GM19328 (cell line): ENCODE results near the gene TRAF3.
"Not testable (repeated sequence)": the region's sequence is repeated elsewhere in the genome, so short reads cannot be mapped to it uniquely, and the experiment has no call there.

Experiments
- ATAC-seq: cut with Tn5 transposase; IDR thresholded peaks from one replicate; pipeline ENCODE4 v1.9.1; 2021; ENCODE audit warnings: mild to moderate bottlenecking, moderate library complexity; ENCODE audit not compliant: unreplicated experiment

Gene TRAF3

DNA sequence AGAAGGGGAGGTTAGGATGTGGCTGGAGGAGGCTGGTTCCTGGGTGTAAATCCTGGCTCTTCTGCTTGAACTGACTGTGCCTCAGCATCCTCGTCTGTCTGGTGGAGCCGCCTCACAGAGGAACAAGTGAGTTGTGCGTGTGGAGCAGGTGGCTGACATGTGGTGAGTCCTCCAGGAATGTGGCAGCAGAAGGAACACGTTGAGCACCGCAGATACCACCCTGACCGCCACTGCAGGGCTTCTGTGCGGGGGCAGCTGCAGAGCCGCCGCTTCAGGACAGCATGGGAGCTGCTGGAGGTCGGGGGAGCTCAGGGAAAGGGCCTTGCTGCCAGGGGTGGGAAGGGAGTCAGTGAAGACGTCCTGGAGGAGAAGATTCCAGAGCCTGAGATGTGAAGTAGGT lies 48.9 kb downstream of the TRAF3 start:
- ATAC-seq = no peak

GRCh38 chr14:102826751-102827675 lies 49.8 kb downstream of the TRAF3 start:
- no peak for ATAC-seq

DNA sequence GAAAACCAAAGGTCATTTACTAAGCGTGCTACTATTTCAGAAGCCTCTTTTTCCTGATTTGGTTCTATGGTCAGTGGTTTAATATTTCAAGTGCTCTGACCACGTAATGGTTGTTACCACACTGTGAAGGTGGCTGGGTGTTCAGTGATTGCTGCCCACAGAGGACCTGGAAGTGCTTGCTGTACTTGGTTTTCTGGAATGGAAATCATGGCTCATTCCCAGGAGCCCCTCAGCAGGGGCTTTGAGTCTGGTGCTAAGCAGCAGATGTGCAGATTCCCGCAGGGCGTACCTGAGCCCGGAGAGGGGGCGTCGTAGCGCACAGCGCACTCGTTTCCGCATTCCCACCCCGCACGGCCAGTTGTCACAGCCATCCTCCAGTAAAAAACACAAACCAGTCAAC lies 50.5 kb downstream of the TRAF3 start:
- no peak for ATAC-seq

DNA sequence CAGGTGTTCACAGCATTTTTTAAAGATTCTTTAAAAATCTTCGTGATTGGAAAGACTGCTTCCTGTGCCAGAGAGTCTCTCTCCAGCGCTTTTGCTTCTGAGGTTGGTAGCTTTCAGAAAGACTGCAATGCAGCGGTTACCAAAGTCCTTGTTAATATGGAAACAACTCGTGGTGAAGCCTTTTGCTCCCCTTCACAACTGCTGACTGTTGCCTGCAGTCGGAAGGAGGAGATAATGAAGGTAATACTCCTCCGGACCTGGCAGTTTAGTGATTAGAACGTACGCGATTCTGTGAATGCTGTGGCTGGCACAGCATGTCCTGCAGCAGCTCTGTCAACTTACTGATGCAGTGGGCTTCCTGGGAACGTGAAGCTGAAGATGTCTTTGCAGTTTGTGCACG lies 50.9 kb downstream of the TRAF3 start:
- no peak for ATAC-seq

DNA sequence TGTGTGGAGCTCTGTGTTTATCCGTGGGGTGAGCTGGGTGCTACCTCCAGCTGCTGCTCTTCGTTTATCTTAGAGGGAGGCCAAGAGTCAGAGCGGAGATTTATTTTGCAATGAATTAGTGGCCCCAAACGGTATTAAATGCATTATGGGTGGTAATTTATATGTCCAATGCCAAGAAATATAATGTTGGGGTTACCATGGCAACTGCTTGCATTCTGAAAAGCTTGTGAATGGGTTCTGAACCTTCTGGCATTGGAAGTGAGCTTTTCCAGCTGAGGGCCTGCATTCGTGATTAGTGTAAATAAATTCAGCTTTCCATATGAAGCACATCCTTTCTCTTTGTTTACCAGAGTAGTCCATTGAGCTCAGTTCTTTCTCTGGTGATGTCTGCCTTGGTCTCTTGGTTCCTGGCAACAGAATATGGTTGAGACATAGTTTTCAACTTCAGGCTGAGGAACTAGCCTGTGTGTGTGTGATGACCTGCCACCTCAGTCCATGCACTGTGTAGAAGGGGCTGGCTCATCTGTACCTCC lies 51.8 kb downstream of the TRAF3 start:
- no peak for ATAC-seq

DNA sequence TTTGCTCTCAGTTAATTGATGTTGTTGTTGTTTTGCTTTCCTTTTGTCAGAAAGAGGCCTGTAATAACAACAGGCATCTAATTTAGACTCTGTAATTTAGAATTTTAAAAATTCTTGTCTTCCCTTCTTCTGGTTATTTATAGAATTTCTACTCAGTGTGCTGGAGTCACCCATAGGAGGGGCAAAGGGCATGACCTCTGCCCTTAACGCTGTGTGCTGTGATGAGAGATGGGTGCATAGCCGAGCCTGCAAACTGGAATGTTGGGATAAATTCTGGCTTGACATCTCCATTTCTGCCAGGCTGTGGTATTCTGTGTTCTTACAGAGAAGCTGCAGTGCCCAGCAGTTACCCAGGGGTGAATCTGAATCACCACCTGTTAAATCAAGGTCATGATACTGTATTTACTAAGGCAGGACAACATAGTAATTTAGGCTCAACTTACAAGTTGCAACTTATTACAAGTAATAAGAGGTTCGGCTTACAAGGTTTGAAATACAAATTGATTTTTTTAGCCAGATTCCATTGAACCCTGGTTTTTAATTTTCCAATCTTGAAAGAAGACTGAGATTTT lies 53.3 kb downstream of the TRAF3 start:
- no peak for ATAC-seq

DNA sequence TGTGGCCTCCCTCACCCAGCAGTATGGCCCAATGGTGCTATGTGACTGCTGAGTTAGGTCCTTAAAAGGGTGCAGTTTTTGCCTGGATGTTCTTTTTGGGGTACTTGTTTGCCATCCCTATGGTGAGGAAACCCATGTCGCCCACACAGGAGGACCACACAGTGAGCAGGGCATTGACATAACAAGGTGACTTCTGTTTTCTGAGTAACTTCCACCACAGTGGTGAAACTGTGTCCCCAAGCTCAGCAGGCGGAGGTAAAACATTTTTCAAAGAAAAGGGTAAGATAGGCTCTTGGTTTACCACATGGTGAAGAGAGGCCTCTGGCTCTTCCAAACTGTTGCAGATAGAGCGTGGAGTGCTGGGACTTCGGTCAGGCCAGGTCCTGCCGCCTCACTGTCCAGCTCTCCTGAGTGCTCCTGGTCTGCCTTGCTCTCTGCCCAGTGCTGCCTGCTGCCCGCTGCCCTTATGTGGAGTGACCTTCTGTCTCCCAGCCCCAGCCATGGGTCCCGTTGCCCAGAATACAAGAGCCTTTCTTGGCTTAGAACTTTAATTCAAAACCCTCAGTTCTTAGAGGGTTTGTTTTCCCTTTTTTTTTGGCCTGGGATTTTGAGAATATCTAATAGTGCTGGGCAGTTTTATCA lies 54.0 kb downstream of the TRAF3 start:
- no peak for ATAC-seq

- no peak for ATAC-seq
Observed at GRCh38 chr14:102833341-102833740, 56.1 kb downstream of the TRAF3 start.

DNA sequence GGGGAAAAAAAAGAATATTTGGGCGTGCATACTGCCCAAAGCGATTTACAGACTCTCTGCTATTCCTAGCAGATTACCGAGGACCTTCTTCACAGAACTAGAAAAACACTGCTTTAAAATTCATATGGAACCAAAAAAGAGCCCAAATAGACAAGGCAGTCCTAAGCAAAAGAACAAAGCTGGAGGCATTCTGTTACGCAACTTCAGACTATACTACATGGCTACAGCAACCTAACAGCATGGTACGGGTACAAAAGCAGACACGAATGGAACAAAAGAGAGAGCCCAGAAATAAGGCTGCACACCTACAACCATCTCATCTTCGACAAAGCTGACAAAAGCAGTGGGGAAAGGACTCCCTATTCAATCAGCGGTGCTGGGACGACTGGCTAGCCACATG lies 56.7 kb downstream of the TRAF3 start:
- no peak for ATAC-seq

DNA sequence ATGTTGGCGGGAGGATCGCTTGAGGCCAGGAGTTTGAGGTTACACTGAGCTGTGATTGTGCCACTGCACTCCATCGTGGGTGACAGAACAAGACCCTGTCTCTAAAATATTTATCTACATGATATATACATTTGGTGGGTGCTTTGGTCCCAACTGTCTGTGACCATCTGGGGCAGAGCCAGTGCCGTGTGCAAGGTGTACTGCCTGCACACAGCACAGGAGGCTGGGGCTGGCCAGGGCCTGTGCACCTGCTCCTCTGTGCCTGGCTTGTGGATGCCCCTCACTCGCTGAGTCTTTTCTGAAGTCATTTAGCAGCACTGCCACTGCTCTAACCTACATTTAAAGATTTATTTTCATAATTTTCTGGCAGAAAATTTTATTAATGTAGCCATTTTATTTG lies 58.7 kb downstream of the TRAF3 start:
- ATAC-seq = no peak

DNA sequence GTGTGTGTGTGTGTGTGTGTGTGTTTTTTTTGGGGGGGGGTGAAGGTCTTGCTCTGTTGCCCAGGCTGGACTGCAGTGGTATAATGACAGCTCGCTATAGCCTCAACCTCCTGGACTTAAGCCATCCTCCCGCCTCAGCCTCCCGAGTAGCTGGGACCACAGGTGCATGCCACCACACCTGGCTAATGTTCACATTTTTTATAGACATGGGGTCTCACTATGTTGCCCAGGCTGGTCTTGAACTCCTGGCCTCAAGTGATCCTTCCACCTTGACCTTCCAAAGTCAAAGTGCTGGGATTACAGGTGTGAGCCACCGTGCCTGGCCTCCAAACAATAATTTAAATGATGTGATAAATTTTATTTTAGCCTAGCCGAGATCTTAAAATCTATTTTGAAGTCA lies 59.9 kb downstream of the TRAF3 start:
- ATAC-seq = not testable (repeated sequence)

DNA sequence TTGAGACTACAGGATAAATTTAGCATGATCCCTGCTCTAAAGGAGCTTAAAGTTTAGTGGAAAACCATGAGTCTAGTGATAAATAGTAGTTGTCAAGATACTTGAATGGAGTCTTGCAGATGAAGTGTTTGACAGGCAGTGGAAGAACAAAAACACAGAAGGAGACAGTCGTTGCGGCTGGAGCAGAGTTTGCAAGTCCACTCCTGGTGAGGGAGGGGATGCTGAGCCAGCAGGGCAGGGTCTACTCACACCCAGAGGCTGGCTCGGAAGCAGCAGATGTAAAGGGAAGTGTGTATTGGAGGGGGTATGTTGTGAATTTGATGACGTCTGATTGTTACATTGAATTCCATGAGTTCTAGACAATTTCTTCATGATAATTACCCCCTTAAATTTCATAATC lies 61.3 kb downstream of the TRAF3 start:
- ATAC-seq = no peak

- ATAC-seq = no peak
Observed at GRCh38 chr14:102840115-102840514, 62.9 kb downstream of the TRAF3 start.

- ATAC-seq = no peak
Observed at GRCh38 chr14:102840771-102841528, 63.7 kb downstream of the TRAF3 start.

- ATAC-seq = no peak
Observed at GRCh38 chr14:102848830-102849525, 71.7 kb downstream of the TRAF3 start.

DNA sequence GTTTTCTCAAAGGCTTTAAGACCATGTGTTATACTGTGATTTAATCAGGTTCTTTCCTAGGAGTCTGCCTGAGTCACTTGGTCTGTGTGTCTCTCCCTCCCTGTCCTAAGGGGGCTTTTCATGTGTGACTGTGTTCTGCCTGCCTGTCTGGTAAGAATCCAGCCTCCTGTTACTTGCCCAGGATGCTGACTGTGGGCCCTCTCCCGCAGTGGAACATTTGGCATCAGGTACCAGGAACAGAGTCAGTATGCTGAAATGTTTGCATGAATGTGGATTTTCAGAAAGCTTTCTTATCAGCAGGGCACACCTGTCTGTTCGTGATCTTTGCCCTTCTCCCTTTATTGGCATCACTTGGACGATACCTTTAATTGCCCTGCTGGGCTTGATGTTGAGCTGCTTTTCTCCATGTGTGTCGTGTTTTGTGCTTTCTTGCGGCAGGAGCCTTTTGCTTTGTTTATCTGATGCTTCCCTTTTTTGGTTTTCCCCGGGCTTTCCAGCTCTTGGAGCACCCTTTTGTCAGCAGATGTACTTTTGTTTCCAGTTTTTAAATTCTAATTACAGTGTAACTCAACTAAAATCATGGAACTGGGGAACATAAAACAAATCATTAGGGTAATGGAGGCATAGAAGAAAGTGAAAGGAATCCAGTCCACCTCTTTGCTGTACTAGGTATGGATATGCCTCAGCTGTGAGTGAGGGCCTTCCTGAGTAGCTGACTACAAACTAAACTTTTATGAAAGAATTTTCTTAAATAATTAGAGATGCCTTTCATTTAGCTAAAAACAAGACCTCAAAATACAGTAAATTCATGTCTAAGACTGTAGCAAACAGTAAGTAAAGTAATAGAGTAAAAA lies 72.5 kb downstream of the TRAF3 start:
- no peak for ATAC-seq

- ATAC-seq = no peak
Observed at GRCh38 chr14:102853648-102854047, 76.4 kb downstream of the TRAF3 start.

DNA sequence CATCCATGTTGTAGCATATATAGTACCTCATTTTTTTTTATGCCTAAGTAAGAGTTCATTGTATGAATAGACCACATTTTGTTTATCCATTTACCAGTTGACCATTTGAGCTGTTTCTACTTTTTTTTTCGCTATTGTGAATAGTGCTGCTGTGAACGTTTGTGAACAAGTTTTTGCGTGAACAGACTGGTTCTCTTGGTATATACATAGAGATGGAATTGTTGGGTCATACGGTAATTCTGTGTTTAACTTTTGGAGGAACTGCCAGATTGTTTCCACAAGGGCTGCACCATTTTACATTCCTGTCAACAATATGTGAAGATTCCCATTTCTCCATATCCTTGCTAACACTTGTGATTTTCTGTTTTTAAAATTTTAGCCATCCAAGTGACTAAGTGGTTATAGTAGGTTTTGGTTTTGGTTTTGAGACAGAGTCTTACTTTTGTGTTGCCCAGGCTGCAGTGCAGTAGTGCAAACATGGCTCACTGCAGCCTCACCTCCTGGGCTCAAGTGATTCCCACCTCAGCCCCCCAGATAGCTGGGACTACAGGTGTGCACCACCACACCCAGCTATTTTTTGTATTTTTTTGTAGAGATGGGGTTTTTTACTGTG lies 76.9 kb downstream of the TRAF3 start:
- no peak for ATAC-seq

- no peak for ATAC-seq
Observed at GRCh38 chr14:102856179-102856578, 78.9 kb downstream of the TRAF3 start.
